AML-193 (cell line): ENCODE data around the gene KCTD6.
"Not testable (repeated sequence)": the region's sequence is repeated elsewhere in the genome, so short reads cannot be mapped to it uniquely, and the experiment has no call there.

Source experiments
- DNase-seq, 2 experiments: peaks; one replicate each; lab custom pipeline; 2025; lab: John Stamatoyannopoulos, UW

Gene KCTD6

DNA sequence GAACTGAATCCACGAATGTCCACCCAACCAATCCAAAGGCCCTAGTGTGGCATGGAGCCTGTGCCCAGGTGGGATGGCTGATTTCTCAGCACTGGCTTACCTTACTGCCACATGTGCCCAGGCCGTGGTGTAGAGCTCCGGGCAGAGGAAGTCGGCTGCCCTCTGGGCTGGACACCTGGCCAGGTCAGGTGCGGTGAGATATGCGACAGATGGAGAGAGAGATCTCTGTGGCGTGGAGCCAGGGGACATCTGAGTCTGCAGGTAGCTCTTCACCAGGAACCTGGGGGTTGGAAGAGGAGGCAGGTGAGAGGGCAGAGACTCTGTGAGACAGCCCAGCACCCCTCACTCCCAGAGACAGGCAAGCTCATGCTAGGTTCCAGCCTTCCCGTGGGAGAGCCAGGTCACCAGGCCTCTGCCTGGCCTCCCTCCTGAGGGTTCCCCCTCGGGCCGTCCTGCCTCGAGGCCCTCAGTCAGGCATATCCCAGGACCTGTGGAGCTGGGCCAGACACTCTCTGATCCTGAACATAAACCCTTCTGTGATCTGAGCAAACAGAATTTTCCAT, 32.5 kb downstream of the KCTD6 start:
- no peak for DNase-seq

- DNase-seq: peak; percentile 85 to 89
Measured at GRCh38 chr3:58526515-58526957, 34.6 kb downstream of the KCTD6 start.

- DNase-seq: not testable (repeated sequence)
Measured at GRCh38 chr3:58527440-58527839, 35.5 kb downstream of the KCTD6 start.

DNA sequence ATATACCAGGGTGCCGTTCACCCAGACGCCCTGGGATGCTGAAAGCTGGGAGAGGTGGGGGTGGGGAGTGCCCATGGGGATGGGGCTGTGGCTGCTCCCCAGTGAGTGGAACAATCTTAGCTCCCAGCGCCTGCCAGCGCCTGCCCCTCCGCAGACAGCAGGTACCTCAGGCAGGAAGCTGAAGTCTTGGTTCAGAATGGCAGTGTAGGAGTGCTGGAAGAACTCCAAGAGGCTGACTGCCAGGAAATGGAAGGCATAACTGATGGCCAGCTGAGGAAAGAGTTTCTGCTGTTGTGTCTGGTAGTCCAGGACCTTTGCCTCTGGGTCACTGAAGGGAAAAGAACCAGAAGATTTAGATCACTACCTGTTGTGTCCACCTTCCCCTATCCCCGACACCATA, 36.7 kb downstream of the KCTD6 start:
- DNase-seq: peak; percentile 13 to 22

DNA sequence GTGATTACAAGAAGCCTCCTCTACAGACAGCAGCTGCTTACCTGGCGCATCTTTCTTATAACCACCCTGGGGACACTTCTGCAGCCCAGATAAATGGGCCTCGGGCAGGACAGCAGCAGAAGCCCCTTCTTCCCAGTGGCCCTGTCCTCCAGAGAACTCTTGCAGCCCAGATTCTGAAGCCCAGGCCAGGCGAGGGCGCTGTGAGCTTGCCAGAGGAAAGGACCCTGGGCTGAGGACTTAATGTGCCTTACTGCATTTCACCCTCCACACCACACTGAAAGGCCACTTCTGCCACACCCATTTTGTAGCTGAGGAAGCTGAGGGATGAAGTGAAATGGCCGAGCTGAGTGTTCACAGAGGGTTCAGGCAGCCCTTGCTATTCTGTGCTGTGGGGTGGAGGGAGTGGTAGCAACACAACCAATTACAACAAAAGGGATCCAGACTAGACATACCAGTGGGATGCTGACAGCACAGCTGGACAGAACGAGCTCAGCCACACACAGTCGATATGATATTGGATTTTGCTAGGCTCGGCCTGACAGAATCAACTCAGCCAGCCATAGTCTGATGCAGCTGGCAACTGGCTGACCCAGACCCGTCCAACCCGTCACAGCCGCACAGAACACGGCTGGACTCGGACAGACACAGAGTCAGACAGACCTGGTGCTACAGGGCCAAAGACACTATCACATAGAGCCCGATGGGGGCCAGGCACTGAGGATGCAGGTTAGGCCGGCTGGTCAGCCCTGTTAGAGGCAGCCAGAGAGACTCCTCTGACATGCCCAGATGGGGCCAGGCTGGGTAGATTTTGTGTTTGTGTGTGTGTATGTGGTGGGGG, 37.8 kb downstream of the KCTD6 start:
- DNase-seq: peak in 1 of 2 experiments; percentile 25

GRCh38 chr3:58530354-58530865, 38.5 kb downstream of the KCTD6 start:
- DNase-seq: no peak

- no peak for DNase-seq
Measured at GRCh38 chr3:58531555-58531954, 39.7 kb downstream of the KCTD6 start.

DNA sequence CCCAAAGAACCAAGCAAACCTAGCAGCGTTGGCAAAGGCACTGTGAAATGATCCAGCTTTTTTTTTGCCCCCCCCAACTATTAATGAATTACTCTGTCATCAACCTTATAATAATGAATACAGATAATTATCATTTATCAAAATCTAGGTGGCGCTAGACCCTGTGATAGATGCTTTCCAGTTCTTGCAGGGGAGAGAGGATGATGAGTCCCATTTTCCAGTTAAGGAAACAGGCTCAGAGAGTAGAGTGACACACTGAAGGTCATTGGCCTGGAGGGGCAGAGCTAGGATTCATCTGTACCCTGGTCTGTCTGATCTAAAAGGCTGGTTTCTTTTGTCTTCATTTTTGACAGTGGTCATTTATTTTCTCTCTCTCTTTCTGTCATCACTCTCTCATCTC, 40.1 kb downstream of the KCTD6 start:
- peak; percentile 47 to 49 for DNase-seq

- peak; percentile 79 to 82 for DNase-seq
Measured at GRCh38 chr3:58532794-58533220, 40.9 kb downstream of the KCTD6 start.

DNA sequence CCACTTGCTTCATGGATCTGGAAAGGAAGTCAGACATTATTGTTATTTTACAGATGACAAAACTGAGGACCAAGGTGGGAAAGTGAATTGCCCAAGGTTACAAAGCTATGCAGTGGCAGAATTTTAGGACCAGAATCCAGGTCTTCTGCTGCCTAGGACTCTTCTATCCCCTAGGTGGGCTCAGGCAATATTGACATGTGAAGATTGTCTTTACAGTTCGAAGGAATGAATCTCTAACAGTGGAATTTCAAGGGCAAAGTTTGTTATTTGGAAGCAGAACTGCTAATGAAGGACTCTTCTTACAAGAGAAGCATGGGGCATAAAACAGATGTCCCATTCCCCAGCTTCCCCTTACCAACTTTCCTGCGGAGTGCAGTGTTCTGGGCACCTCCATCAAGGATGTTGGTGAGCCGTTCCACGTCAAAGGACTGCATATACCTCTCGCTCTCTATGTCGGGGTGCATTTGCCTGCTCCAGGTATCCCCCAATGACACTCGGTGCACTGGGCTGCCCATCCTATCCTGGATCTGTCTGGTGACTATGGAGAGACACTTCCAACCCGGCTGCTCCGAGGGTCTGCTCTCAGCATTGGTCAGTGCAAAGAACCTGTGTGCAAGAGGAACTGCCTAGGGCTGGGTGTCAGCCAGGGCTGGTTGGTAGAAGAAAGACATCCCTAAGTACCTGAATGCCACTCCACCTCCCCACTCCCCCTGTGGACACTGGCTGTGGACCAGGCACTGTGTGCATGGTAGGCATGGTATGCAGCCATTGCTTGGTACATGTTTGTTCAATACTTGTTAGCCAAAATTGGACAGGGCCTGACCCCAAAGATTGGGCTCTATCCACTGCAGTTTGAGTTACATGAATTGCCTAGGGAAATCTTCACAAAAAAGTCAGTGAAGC, 42.9 kb downstream of the KCTD6 start:
- no peak for DNase-seq

DNA sequence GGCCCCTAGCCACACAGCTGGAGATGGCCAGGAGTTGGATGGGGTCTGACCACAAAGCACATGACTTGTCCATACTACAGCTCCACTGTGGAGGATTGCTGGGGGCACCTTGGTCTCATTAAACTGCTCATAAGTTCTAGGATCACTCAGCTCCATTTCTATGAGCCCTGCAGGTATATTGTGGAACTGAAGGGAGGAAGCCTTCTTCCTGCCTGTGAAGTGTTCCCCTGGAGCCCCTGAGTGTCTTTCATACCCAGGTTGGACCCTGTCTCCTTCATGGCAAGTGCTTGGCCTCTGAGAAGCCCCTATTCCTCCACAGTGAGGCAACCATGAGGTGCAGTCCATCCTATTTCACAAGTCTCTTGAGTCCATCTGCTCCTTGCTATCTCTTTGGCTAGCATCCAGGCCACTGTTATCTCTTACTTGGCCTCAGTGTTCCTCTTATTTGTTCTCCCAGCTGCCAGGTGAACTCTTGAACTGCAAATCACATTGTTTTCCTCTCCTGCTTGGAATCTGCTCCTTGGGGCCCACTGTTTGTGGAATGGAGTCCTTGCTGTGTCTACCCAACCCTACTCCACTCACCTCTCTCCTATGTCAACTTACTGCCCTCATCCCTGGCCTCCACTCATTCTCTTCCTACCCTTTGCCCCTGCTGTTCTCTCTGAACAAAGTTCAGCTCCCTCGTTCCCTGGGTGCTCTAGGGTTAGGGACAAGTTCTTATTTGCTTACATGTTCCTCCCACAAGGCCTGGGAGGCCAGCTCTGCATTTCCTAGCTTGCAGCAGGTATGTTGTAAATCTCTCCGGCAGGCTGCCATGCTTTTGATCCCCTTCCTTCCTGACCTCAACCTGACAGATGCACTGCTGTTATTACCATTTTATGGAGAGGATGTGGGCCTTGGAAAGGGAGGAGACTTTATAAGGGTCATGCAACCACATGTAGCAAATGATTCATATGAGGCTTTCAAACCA, 43.9 kb downstream of the KCTD6 start:
- DNase-seq: no peak

GRCh38 chr3:58536501-58537411, 44.9 kb downstream of the KCTD6 start, which contains the start of gene ACOX2:
Gene ACOX2 (minus strand): TSS chr3:58537190. CDS start chr3:58535106, 2,084 bp downstream.
- DNase-seq: no peak

DNA sequence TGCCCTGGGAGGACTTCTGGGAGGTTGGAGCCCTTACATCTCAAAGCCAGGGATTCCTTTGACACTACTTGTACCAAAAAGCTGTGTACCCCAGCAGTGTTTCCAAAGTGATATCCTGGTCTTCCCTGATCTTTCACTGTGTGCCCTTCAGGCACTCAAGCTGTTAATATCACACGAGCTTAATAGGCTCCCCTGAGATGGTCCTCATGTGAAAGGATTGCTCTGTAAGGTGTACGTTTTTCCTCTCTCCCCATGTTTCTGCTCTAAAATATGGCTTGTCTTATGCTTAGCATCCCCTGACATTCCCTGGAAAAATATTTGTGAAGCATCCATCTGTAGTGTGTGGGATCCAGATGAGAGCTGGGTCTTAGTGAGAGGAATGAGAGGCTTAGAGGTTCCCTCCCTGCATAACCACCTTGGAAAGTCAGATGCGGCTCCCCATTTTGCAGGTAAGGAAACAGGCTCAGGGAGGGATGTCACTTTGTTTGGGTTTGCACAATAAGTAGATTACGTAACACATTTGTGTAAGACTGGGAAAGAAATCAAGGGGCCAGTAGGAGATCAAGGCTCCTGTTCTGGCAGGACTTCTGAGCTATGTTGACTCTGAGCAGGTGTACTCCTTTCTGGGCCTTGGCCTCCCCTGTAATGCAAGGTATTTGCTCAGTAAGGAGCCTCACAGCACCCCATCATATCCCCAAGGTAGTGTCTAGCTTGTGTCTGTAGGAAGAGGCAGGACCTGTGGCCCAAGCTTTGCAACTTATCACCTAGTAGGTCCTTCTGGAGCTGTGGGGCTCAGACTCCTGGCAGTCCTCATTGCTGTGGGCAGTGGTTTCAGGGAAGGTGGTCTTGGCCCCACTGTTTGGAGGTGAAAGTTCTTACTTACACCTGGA, 45.8 kb downstream of the KCTD6 start:
- DNase-seq: no peak

GRCh38 chr3:58539626-58540025, 47.7 kb downstream of the KCTD6 start:
- no peak for DNase-seq

- no peak for DNase-seq
Measured at GRCh38 chr3:58540176-58540858, 48.4 kb downstream of the KCTD6 start.

- DNase-seq: no peak
Measured at GRCh38 chr3:58544541-58544940, 52.6 kb downstream of the KCTD6 start.

DNA sequence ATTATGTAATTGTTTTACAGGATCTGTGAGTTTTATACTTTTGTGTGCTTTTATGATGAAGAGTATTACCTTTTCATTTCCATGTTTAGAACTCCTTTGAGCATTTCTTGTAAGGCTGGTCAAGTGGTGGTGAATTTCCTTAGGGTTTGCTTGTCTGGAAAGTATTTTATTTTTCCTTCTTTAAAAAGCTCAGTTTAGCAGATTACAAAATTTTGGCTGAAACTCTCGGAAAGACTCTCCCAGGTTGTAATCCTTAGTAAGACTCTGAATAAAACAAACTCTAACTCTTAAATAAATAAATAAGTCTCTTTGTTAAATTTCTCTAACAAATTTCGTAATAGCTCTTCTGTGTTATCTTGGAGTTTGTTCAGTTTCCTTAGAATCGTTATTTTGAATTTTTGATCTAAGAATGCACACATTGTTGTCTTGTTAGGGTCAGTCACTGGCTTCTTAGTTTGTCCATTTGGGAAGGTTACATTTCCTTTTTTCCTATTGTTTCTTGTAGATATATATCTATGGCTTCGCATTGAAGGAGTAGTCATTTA, 59.8 kb downstream of the KCTD6 start:
- no peak for DNase-seq
